ENCODE data around the gene CTSD. TPM values are rescaled to one million over a fixed set of nuclear protein-coding genes. Genes with fewer than 3 reads are reported as not detected.

Gene CTSD
- polyA plus RNA-seq, 1 of the 3 experiments (the other 2 are of a cell fraction) = 187 TPM

GRCh38 chr11:1753929-1754305, 9.8 kb downstream of the CTSD start:
- Histone ChIP-seq H2AFZ (ENCODE audit: low read depth) (no peak overlapping the region), H3K27ac (ENCODE audit: low read depth in 2 of 2, low read length in 1 of 2) (no peak overlapping the region), H3K27me3 (ENCODE audit: insufficient read depth) (no peaks in the 10 kb centered on the region), H3K4me3 (ENCODE audit: low read depth in 2 of 2, low read length in 1 of 2) (no peak overlapping the region), H4K20me1 (ENCODE audit: insufficient read depth) (0 out of 2 replicates have a peak, but pooled peaks cover 3% of the 10 kb centered on the region), H3K9me3 (no peaks in the 10 kb centered on the region), H3F3A (replicated peaks; ENCODE audit: insufficient read depth) (no peaks in the 10 kb centered on the region), H3K9ac (no peak overlapping the region), H3K4me1 (ENCODE audit: control insufficient read depth in 1 of 2, insufficient read depth in 2 of 2, low read depth in 1 of 2, low read length in 1 of 2) (peaks cover 0 to 43% of the 10 kb centered on the region in 2 experiments; a peak in 1 of 4 replicates), H3K4me2 (no peak overlapping the region), H3K36me3 (replicated peaks in 1 of 2; ENCODE audit: control insufficient read depth in 1 of 2, insufficient read depth in 2 of 2, low read length in 1 of 2) (peaks cover 0 to 27% of the 10 kb centered on the region in 2 experiments), H3K9me2 (no peaks in the 10 kb centered on the region), H3K79me2 (ENCODE audit: insufficient read depth) (no peaks in the 10 kb centered on the region)
- TF ChIP-seq TEAD4 (IDR thresholded peaks at IDR 0.05; ENCODE audit: borderline replicate concordance, insufficient read depth) (no peak), FOSL2 (IDR thresholded peaks at IDR 0.05; ENCODE audit: borderline replicate concordance, low read depth) (no peak), RFX5 (IDR thresholded peaks at IDR 0.05; ENCODE audit: low read length) (no peak), NRF1 (IDR thresholded peaks at IDR 0.05; ENCODE audit: low read depth, low read length) (no peak), CTCF (IDR thresholded peaks at IDR 0.05) (no peak), SMC3 (IDR thresholded peaks at IDR 0.05; ENCODE audit: low read depth, low read length) (no peak), PBX3 (IDR thresholded peaks at IDR 0.05) (no peak), JUND (IDR thresholded peaks at IDR 0.05) (no peak), REST (IDR thresholded peaks at IDR 0.05; ENCODE audit: low read depth, low read length) (no peak), RCOR1 (IDR thresholded peaks at IDR 0.05; ENCODE audit: low read length) (no peak), GABPA (IDR thresholded peaks at IDR 0.05; ENCODE audit: low read depth) (no peak), FOXJ3 (CRISPR knock-in tag; IDR thresholded peaks at IDR 0.05) (no peak), ZBTB33 (IDR thresholded peaks at IDR 0.05; ENCODE audit: borderline replicate concordance, low read depth) (no peak)
- ChIA-PET CTCF (no interaction called here), POLR2A (no interaction called here)
- WGBS (ENCODE audit: low lambda C conversion rate) = 95% methylated on average over 14 of the region's 14 CpGs
- DNase-seq = no peak
